Measurements from ENCODE around the gene HOXA7. TPM values are rescaled to one million over a fixed set of nuclear protein-coding genes. Genes with fewer than 3 reads are reported as not detected.

The HOXA7 gene
- polyA plus RNA-seq, 1 of the 3 experiments (the other 2 are of a cell fraction): not detected

DNA sequence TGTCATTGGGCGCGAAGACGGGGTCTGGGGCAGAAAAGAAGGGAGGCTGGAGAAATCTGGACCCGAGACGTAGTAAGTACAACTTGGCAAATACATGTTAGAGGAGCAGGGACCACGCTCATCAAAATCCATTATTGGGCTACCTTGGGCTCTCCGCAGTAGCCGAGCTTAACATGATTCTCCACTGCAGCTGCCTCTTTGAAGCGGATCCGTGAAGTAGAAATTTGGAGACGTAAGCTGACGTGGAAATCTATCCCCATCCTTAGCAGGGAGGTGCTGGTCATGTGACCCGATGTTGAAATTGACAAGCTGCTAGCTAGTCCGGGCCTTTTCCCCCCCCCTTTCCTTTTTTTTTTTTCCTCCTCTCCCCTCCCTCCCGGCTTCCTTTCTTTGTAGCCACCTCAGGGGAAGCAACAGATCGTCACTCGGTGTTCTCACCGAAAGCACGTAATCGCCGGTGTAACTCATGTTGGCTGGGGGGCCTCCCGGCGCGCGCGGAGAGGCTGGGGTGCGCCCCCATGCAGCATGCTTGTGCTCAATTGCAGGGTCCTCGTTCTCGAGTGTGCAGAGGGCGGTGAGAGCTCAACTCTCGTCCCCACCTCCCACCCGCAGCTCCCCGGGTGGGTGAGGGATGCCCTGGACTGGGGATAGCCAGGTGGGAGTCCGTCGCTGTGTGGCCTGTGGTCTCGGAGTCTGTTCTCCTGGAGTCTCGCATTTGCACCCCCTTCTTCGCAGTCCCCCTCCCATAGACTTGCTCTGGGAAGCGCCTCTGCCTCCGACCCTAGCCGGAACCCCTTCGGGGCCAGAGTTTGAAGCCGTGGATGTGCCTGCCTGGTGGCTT lies 28.8 kb upstream of the HOXA7 start, which contains the start of gene HOXA11:
Gene HOXA11 (minus strand): TSS at position 220 of the 841 bp plus-strand sequence. CDS start 88 bp downstream, at position 132.
- DNase-seq: no peak
- WGBS (ENCODE audit: low lambda C conversion rate): 26% methylated on average over 42 of the region's 43 CpGs
- CTCF ChIA-PET: interaction anchor here (0.6 to 10.7 kb wide), 8 partner anchors 7 to 912 kb away, joined by 3 to 84 read pairs (median 10); partner anchors contain the start of gene HOXA5
- H3K4me1 ChIP-seq (ENCODE audit: control insufficient read depth in 1 of 2, insufficient read depth in 2 of 2, low read depth in 1 of 2, low read length in 1 of 2): peaks cover 4 to 7% of the 10 kb centered on the region in 2 experiments; a peak in 1 of 4 replicates
- POLR2A ChIA-PET: no interaction called here
- peaks cover 98% of the 10 kb centered on the region for H3K27me3 ChIP-seq (ENCODE audit: insufficient read depth)
- no peak within 1 kb of the TSS for H3K27ac ChIP-seq (ENCODE audit: low read depth in 2 of 2, low read length in 1 of 2)
- H3K79me2 ChIP-seq (ENCODE audit: insufficient read depth): no peaks in the 10 kb centered on the region
- no peaks in the 10 kb centered on the region for H3K9me2 ChIP-seq
- TF ChIP-seq CHD2 (IDR thresholded peaks at IDR 0.05; ENCODE audit: low read length, partially characterized antibody) (no peak), FOXM1 (IDR thresholded peaks at IDR 0.05; ENCODE audit: low read depth) (no peak), POLR2AphosphoS5 (IDR thresholded peaks at IDR 0.05; ENCODE audit: low read depth, low read length) (no peak), USF2 (IDR thresholded peaks at IDR 0.05; ENCODE audit: borderline replicate concordance, low read depth, low read length) (no peak), REST (IDR thresholded peaks at IDR 0.05; ENCODE audit: low read depth, low read length) (no peak), JUND (IDR thresholded peaks at IDR 0.05) (no peak), MXI1 (IDR thresholded peaks at IDR 0.05; ENCODE audit: low read depth, low read length) (no peak), TCF12 (IDR thresholded peaks at IDR 0.05) (no peak), GABPA (IDR thresholded peaks at IDR 0.05; ENCODE audit: low read depth) (no peak), USF1 (IDR thresholded peaks at IDR 0.05; ENCODE audit: borderline replicate concordance, low read depth) (no peak; the same call in 1 of the 2 replicates), TAF1 (IDR thresholded peaks at IDR 0.05; ENCODE audit: borderline replicate concordance, low read depth, low read length) (no peak), SIN3A (IDR thresholded peaks at IDR 0.05; ENCODE audit: borderline replicate concordance, low read depth, low read length) (no peak), RFX5 (IDR thresholded peaks at IDR 0.05; ENCODE audit: low read length) (no peak), CTCF (IDR thresholded peaks at IDR 0.05) (no peak), FOSL2 (IDR thresholded peaks at IDR 0.05; ENCODE audit: borderline replicate concordance, low read depth) (no peak), EP300 (IDR thresholded peaks at IDR 0.05; ENCODE audit: borderline replicate concordance in 1 of 2, low read depth in 1 of 2, low read length in 1 of 2) (no peak)
- TF ChIP-seq, protein P1, sequence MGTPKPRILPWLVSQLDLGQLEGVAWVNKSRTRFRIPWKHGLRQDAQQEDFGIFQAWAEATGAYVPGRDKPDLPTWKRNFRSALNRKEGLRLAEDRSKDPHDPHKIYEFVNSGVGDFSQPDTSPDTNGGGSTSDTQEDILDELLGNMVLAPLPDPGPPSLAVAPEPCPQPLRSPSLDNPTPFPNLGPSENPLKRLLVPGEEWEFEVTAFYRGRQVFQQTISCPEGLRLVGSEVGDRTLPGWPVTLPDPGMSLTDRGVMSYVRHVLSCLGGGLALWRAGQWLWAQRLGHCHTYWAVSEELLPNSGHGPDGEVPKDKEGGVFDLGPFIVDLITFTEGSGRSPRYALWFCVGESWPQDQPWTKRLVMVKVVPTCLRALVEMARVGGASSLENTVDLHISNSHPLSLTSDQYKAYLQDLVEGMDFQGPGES (IDR thresholded peaks at IDR 0.05; ENCODE audit: low read depth, low read length): no peak
- peak within 1 kb of the TSS; percentile 73 for H3K4me2 ChIP-seq
- H4K20me1 ChIP-seq (ENCODE audit: insufficient read depth): peaks cover 30% of the 10 kb centered on the region
- H3F3A ChIP-seq (replicated peaks; ENCODE audit: insufficient read depth): peaks cover 11% of the 10 kb centered on the region
- H2AFZ ChIP-seq (ENCODE audit: low read depth): peak within 1 kb of the TSS; percentile 53; the same call in 1 of the 2 replicates
- no peaks in the 10 kb centered on the region for H3K9me3 ChIP-seq
- no peak within 1 kb of the TSS for H3K9ac ChIP-seq
- peak within 1 kb of the TSS; percentile 37 to 45; a peak in 3 of 4 replicates for H3K4me3 ChIP-seq (ENCODE audit: low read depth in 2 of 2, low read length in 1 of 2)
- H3K36me3 ChIP-seq (replicated peaks in 1 of 2; ENCODE audit: control insufficient read depth in 1 of 2, insufficient read depth in 2 of 2, low read length in 1 of 2): no peaks in the 10 kb centered on the region

Measured in SK-N-SH (cell line).